Kidney (tissue), 14 donors: ENCODE data around the gene BLOC1S4. TPM values are rescaled to one million over a fixed set of nuclear protein-coding genes. Genes with fewer than 3 reads are reported as not detected.
A peak's percentile ranks its signal among the peaks of the same experiment; 100 is the strongest.

Experiments used
- DNase-seq, 5 donors: peaks; one replicate each; pipeline ENCODE4 v3.0.0-alpha.2; 2013 to 2020
- FAIRE-seq: peaks from 2 replicates; lab custom pipeline; 2012; peaks lifted over from hg19 to GRCh38; lab: Jason Lieb, UNC
- H3K27ac ChIP-seq, 2 donors: one replicate each; pipeline ENCODE4 v1.7.0; 2013; ENCODE audit warnings: low read depth in 2 of 2, low read length in 2 of 2, inconsistent platforms in 1 of 2
- H3K27me3 ChIP-seq: one replicate; pipeline ENCODE4 v1.7.1; 2013; ENCODE audit warnings: low read length, inconsistent platforms; ENCODE audit not compliant: control insufficient read depth, insufficient read depth
- H3K36me3 ChIP-seq, 3 donors: one replicate each; pipeline versions ENCODE4 v1.7.0 to v1.7.1; 2013; ENCODE audit warnings: low read length in 3 of 3, control low read depth in 1 of 3, inconsistent platforms in 1 of 3; ENCODE audit not compliant: insufficient read depth in 3 of 3, control insufficient read depth in 2 of 3
- H3K4me1 ChIP-seq, 3 donors: one replicate each; pipeline versions ENCODE4 v1.7.0 to v1.7.1; 2013; ENCODE audit warnings: low read length in 3 of 3, inconsistent platforms in 1 of 3, low read depth in 1 of 3; ENCODE audit not compliant: control insufficient read depth in 2 of 3, insufficient read depth in 2 of 3
- H3K4me3 ChIP-seq, 3 donors: one replicate each; pipeline versions ENCODE4 v1.7.0 to v1.8.1; 2013; ENCODE audit warnings: low read length in 3 of 3, control low read depth in 1 of 3, inconsistent platforms in 1 of 3
- H3K9ac ChIP-seq, 3 donors: one replicate each; pipeline versions ENCODE4 v1.7.0 to v1.7.1; 2013; ENCODE audit warnings: low read length in 3 of 3, control low read depth in 1 of 3, inconsistent platforms in 1 of 3
- H3K9me3 ChIP-seq, 3 donors: one replicate each; pipeline versions ENCODE4 v1.7.0 to v1.7.1; 2013; ENCODE audit warnings: low read length in 3 of 3, control low read depth in 1 of 3, inconsistent platforms in 1 of 3; ENCODE audit not compliant: control insufficient read depth in 2 of 3, insufficient read depth in 1 of 3
- intact Hi-C: fragments of 100-400 bp; cut with DNase I; formaldehyde crosslinking; loops from one replicate; pipeline ENCODE4 v1.11.1; 2022
- polyA plus RNA-seq: library from polyadenylated mRNA; stranded (reverse); fragments of 350-450 nt; fragmentation: Illumina TruSeq; extraction: RNeasy Lipid Tissue Mini Kit (QIAGEN cat#74804); gene quantifications from one replicate; pipeline ENCODE4 v1.2.3, GENCODE V29; 2014; ENCODE audit warnings: low read depth, low replicate concordance; ENCODE audit not compliant: insufficient read depth
- total RNA-seq: library from RNA; stranded (reverse); fragmentation: NEBNext Ultra II Directional; extraction: Animal tissue kit (Norgen Biotek cat#: 25700); gene quantifications from one replicate; pipeline ENCODE4 v1.2.1, GENCODE V29; 2021
- TF ChIP-seq, protein P1 (sequence below): IDR thresholded peaks from 3 replicates; pipeline ENCODE4 v1.5.1; 2012; ENCODE audit warnings: mild to moderate bottlenecking, moderate library complexity, borderline replicate concordance; ENCODE audit not compliant: insufficient read depth; ENCODE audit errors: extremely low read depth
- donor health status: control.
- donor health status: control.
- donor health status: control.
- donor health status: control.
- donor health status: control.
- donor health status: DM: yes; HTN: yes; CAD: no.
- donor health status: Normal renal cell carcinoma (clear cell type).

Gene BLOC1S4
- total and polyA plus RNA-seq, 2 donors from 2014 or later = 12.3 to 14.2 TPM

GRCh38 chr4:6742989-6743388 is 27.0 kb downstream of the BLOC1S4 start:
- TF ChIP-seq, protein P1, sequence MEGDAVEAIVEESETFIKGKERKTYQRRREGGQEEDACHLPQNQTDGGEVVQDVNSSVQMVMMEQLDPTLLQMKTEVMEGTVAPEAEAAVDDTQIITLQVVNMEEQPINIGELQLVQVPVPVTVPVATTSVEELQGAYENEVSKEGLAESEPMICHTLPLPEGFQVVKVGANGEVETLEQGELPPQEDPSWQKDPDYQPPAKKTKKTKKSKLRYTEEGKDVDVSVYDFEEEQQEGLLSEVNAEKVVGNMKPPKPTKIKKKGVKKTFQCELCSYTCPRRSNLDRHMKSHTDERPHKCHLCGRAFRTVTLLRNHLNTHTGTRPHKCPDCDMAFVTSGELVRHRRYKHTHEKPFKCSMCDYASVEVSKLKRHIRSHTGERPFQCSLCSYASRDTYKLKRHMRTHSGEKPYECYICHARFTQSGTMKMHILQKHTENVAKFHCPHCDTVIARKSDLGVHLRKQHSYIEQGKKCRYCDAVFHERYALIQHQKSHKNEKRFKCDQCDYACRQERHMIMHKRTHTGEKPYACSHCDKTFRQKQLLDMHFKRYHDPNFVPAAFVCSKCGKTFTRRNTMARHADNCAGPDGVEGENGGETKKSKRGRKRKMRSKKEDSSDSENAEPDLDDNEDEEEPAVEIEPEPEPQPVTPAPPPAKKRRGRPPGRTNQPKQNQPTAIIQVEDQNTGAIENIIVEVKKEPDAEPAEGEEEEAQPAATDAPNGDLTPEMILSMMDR = no peak

GRCh38 chr4:6746721-6747293 is 30.8 kb downstream of the BLOC1S4 start:
- intact Hi-C loops = no loop called here
- H3K36me3 ChIP-seq = no peaks in the 10 kb centered on the region
- H3K4me1 ChIP-seq = peaks cover 0 to 19% (median 10%) of the 10 kb centered on the region in 3 donors
- DNase-seq = peak; percentile 85 to 93 (median 89)
- no peaks in the 10 kb centered on the region for H3K27me3 ChIP-seq
- no peak for FAIRE-seq
- H3K9me3 ChIP-seq = no peaks in the 10 kb centered on the region
- H3K27ac ChIP-seq = peak overlapping the region; percentile 45 to 66
- TF ChIP-seq, protein P1 = no peak
- peak overlapping the region in 1 of 3 donors; percentile 15 for H3K9ac ChIP-seq
- H3K4me3 ChIP-seq = no peak overlapping the region

More at GRCh38 chr4:6742989-6743388, 27.0 kb downstream of the BLOC1S4 start:
- peaks cover 0 to 12% (median 4%) of the 10 kb centered on the region in 3 donors for H3K4me1 ChIP-seq
- H3K27ac ChIP-seq = no peak overlapping the region
- intact Hi-C loops = no loop called here
- no peak overlapping the region for H3K4me3 ChIP-seq
- no peaks in the 10 kb centered on the region for H3K36me3 ChIP-seq
- peak in 1 of 5 donors; percentile 52 for DNase-seq
- no peak overlapping the region for H3K9ac ChIP-seq
- no peak for FAIRE-seq
- no peaks in the 10 kb centered on the region for H3K27me3 ChIP-seq
- no peaks in the 10 kb centered on the region for H3K9me3 ChIP-seq

DNA sequence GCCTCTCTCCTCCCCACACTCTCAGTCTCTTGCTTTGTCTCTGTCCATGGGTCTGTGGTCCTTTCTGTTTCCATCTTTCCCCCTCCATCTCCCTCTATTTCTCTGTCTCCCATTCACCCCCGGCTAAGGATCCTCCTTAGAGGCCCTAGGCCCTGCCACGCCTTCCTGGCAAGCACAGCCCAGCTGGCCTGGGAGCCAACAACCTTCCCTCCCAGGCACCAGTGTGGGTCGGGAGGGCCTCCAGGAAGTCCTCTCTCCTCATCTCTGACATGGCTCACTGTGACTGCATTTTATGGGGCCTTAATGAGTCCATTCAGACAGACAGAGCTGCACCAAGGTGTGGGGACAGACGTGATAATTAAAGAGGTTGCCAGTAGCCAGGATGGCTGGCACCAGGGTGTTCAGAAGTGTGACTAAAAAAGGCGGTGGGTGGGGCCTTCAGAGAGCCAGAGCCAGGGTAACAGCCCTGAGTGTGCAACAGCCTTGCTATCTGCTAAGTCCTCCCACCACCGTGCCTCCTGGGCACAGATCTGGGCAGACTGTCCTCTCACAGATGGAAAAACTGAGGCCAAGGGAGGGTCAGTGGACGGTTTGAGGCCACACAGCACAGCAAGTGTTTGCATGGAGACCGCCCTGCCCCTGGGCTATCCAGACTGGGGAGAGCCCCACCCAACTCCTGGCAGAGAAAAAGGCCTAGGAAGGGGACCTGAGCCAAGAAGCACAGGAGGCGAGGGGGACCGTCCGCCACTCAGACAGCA is 31.5 kb downstream of the BLOC1S4 start:
- H3K36me3 ChIP-seq = no peaks in the 10 kb centered on the region

More for the DNA sequence above, 31.5 kb downstream of the BLOC1S4 start:
- FAIRE-seq (no peak), DNase-seq (peak in 1 of 5 donors; percentile 86)
- Histone ChIP-seq H3K9ac (peak overlapping the region in 1 of 3 donors; percentile 15), H3K27ac (peak overlapping the region; percentile 45 to 66), H3K27me3 (no peaks in the 10 kb centered on the region), H3K9me3 (no peaks in the 10 kb centered on the region), H3K4me1 (peaks cover 0 to 19% (median 10%) of the 10 kb centered on the region in 3 donors), H3K4me3 (no peak overlapping the region)
- TF ChIP-seq, protein P1 = no peak
- intact Hi-C loops = no loop called here
